Rectal smooth muscle tissue (tissue), 1 donor: Measurements from ENCODE around the gene NAV2.
"Not testable (repeated sequence)": the region's sequence is repeated elsewhere in the genome, so short reads cannot be mapped to it uniquely, and the experiment has no call there.

Experiments
- H3K27ac ChIP-seq: one replicate; pipeline ENCODE4 v1.7.0; 2013; ENCODE audit warnings: low read depth, low read length, inconsistent platforms
- H3K27me3 ChIP-seq: one replicate; pipeline ENCODE4 v1.7.0; 2013; ENCODE audit warnings: low read length; ENCODE audit not compliant: control insufficient read depth, insufficient read depth
- H3K36me3 ChIP-seq: one replicate; pipeline ENCODE4 v1.7.0; 2013; ENCODE audit warnings: low read length; ENCODE audit not compliant: control insufficient read depth, insufficient read depth
- H3K4me1 ChIP-seq: one replicate; pipeline ENCODE4 v1.7.0; 2013; ENCODE audit warnings: low read length; ENCODE audit not compliant: control insufficient read depth, insufficient read depth
- H3K4me3 ChIP-seq: one replicate; pipeline ENCODE4 v1.7.0; 2013; ENCODE audit warnings: low read length
- H3K9ac ChIP-seq: one replicate; pipeline ENCODE4 v1.7.0; 2013; ENCODE audit warnings: low read length

NAV2 gene

DNA sequence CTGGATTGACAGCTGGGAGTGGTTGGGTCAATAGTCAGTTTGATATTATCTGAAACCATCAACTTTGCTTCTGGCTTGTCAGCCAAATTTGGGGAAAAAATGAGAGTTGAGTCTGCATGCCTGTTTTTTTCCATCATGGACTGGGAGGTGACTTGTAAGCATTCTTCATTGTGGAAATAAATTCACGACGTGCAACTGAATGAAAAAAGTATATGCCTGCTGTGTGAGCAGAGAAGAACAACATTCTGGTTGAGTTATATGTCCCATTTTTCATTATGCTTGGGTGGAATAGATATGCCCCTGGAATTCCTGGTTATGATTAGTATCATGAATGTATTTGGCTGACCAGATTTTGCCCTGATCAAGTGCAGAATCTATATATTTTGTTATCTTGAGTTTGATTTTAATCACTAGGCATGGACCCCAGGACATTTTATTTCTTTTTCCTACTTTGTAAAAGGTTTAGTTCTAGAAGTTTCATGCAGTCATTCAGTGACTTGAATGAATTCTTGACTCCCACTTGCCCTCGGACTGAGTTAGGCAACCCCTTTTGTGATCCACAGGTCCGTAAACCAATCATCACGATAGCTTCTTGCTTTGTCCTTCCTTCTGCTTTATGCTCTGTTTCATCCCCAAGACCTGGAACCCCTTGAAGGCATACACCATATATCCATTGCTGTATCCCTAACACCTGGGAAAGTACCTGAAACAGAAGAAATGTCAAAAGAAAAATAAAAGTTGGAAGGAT lies 205.8 kb downstream of the NAV2 start:
- no peak overlapping the region for H3K27ac ChIP-seq
- H3K9ac ChIP-seq = no peak overlapping the region
- H3K4me3 ChIP-seq = no peak overlapping the region
- peaks cover 24% of the 10 kb centered on the region for H3K4me1 ChIP-seq
- H3K27me3 ChIP-seq = no peaks in the 10 kb centered on the region
- no peaks in the 10 kb centered on the region for H3K36me3 ChIP-seq

DNA sequence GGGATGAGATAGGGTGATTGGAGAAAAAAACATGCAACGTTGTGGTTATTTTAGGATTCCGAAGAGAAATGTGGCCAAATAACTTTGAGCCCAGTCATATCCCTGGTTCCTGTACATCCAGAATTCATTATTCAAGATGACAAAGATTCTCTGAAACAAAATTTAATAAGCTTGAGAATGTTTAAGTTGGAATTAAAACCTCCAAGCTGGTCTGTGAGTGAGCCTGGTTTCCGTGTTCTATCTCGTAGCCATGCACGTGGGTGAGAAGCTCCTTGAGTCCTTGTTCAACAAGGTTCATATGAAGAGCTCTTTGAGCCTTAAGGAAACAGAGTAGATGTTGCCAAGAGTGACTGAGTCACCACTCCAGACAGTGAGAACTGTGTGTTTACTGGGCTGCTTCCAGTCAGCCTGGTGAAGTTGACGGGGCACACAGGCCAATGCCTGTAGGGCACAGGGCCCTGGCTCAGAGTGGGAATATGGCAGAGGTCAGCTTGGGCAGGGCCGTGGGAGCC lies 206.5 kb downstream of the NAV2 start:
- Histone ChIP-seq H3K27me3 (no peaks in the 10 kb centered on the region), H3K9ac (no peak overlapping the region), H3K4me1 (peaks cover 25% of the 10 kb centered on the region), H3K36me3 (no peaks in the 10 kb centered on the region), H3K4me3 (no peak overlapping the region), H3K27ac (peak overlapping the region; percentile 65)

- Histone ChIP-seq H3K27me3 (no peaks in the 10 kb centered on the region), H3K27ac (no peak overlapping the region), H3K4me3 (no peak overlapping the region), H3K36me3 (no peaks in the 10 kb centered on the region), H3K9ac (no peak overlapping the region), H3K4me1 (peaks cover 25% of the 10 kb centered on the region)
Measured at GRCh38 chr11:19920982-19921381, 208.3 kb downstream of the NAV2 start.

DNA sequence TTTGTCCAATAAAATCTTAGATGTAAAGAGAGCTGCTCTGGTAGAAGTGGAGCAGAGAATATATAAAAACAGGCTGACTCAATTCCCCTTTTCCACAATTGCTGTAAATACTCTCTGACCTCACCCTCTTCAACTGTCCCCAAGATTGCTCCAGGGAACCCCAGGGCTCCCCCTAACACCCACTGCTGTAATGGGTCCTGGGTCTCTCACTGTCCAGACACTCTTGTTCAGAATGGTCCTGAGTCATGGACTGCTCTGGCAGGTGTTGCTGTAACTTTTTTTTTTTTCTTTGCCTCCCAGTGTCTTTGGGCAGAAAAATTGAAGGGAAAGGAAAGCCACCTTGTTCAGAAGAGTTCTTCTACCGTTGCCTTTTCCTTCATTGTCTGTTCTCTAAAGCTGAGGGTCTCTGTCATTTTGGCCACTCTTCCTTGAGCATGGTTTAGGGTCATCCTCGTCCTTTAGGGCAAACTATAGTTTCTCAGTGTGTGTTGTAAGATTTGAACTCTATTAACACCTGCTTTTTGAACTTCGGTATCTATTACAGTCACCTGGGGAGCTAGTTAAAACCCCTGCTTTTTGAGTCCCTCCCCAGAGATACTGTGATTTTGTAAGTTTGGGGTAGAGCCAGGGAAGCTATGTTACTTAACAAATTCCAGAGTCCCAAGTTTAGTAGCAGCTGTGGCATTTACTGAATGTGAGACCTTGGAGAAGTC lies 209.5 kb downstream of the NAV2 start:
- no peak overlapping the region for H3K27ac ChIP-seq

DNA sequence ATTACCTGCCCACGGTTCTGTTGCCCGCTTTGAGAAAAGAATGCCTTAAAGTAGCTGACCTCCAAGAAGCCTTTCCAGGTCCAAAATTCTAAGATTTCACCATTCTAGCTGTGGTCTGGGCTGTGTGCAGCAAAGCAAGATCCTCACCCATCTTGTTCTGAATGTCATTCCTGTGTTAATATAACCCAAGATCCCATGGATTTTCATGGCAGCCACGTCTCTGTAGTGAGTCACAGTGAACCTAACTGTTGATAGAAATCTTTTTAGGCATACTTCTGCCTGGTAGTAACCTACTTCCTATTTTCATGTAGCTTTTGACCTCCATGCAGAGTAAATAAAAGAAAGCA lies 210.0 kb downstream of the NAV2 start:
- Histone ChIP-seq H3K27ac (no peak overlapping the region), H3K4me3 (no peak overlapping the region), H3K4me1 (peaks cover 35% of the 10 kb centered on the region), H3K9ac (no peak overlapping the region), H3K27me3 (no peaks in the 10 kb centered on the region), H3K36me3 (no peaks in the 10 kb centered on the region)

More for the DNA sequence above, 209.5 kb downstream of the NAV2 start:
- no peaks in the 10 kb centered on the region for H3K27me3 ChIP-seq
- H3K36me3 ChIP-seq = no peaks in the 10 kb centered on the region
- H3K4me3 ChIP-seq = no peak overlapping the region
- H3K4me1 ChIP-seq = peaks cover 35% of the 10 kb centered on the region
- H3K9ac ChIP-seq = no peak overlapping the region

- Histone ChIP-seq H3K27me3 (no peaks in the 10 kb centered on the region), H3K4me1 (peaks cover 36% of the 10 kb centered on the region), H3K9ac (no peak overlapping the region), H3K4me3 (no peak overlapping the region), H3K27ac (no peak overlapping the region), H3K36me3 (no peaks in the 10 kb centered on the region)
Measured at GRCh38 chr11:19923626-19924025, 211.0 kb downstream of the NAV2 start.

GRCh38 chr11:19924311-19924710 lies 211.7 kb downstream of the NAV2 start:
- no peak overlapping the region for H3K4me3 ChIP-seq
- no peak overlapping the region for H3K27ac ChIP-seq
- H3K27me3 ChIP-seq = no peaks in the 10 kb centered on the region
- peaks cover 31% of the 10 kb centered on the region for H3K4me1 ChIP-seq
- no peak overlapping the region for H3K9ac ChIP-seq
- no peaks in the 10 kb centered on the region for H3K36me3 ChIP-seq

GRCh38 chr11:19924716-19925115 lies 212.1 kb downstream of the NAV2 start:
- peaks cover 31% of the 10 kb centered on the region for H3K4me1 ChIP-seq
- no peaks in the 10 kb centered on the region for H3K36me3 ChIP-seq
- no peak overlapping the region for H3K27ac ChIP-seq
- H3K9ac ChIP-seq = no peak overlapping the region
- no peak overlapping the region for H3K4me3 ChIP-seq
- H3K27me3 ChIP-seq = no peaks in the 10 kb centered on the region

DNA sequence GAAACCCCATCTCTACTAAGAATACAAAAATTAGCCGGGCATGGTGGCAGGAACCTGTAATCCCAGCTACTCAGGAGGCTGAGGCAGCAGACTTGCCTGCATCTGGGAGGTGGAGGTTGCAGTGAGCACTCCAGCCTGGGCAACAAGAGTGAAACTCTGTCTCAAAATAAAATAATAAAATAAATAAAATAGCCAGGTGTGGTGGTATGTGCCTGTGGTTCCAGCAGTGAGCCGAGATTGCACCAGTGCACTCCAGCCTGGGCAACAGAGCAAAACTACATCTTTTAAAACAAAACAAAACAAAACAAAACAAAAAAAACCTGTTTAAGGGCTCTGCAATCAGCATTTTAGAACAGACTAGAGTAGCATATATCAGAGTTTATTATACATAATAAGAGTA lies 214.8 kb downstream of the NAV2 start:
- H3K4me3 ChIP-seq, H3K9ac ChIP-seq, H3K36me3 ChIP-seq, H3K27me3 ChIP-seq: not testable (repeated sequence)
- H3K27ac ChIP-seq = peak overlapping the region; percentile 27
- H3K4me1 ChIP-seq = peaks cover 45% of the 10 kb centered on the region

DNA sequence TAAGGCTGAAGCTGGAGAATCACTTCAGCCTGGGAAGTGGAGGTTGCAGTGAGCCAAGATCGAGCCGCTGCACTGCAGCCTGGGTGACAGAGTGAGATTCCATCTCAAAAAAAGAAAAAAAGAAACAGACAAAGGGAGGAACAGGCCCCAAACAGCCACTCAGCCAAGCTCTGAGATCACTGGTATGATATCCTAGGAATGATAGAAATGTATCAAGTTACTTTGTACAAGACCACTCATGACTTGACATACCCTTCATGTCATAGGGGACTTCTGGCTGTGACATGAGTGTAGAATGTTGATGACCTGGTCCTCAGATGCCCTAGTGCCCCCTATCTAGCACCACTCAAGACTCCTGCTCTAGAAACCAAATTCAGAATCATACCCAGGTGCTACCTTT lies 216.5 kb downstream of the NAV2 start:
- peak overlapping the region; percentile 28 for H3K27ac ChIP-seq
- H3K27me3 ChIP-seq = no peaks in the 10 kb centered on the region
- H3K9ac ChIP-seq = no peak overlapping the region
- H3K4me3 ChIP-seq = no peak overlapping the region
- peaks cover 3% of the 10 kb centered on the region for H3K36me3 ChIP-seq
- peaks cover 48% of the 10 kb centered on the region for H3K4me1 ChIP-seq

DNA sequence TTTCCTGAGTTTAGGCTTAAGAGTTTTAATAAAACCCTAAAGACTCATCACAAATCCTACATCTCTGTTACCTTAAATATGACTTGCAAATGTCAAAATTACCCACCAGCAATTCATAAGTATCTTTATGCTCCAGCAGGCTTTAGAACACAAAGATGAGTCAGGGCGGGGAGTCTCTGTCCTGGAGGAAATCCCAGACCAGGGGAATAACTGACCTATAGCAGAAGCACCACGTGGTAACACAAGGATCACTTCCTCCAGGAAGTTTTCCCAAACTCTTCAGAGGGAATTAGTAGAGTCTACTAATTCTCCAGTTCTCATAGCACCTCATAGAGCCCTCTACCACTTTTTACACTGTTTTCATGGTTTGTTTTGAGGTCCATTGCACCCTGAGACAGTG lies 217.0 kb downstream of the NAV2 start:
- H3K27me3 ChIP-seq = no peaks in the 10 kb centered on the region
- peaks cover 50% of the 10 kb centered on the region for H3K4me1 ChIP-seq
- H3K36me3 ChIP-seq = peaks cover 5% of the 10 kb centered on the region
- H3K27ac ChIP-seq = peak overlapping the region; percentile 33
- no peak overlapping the region for H3K9ac ChIP-seq
- no peak overlapping the region for H3K4me3 ChIP-seq

DNA sequence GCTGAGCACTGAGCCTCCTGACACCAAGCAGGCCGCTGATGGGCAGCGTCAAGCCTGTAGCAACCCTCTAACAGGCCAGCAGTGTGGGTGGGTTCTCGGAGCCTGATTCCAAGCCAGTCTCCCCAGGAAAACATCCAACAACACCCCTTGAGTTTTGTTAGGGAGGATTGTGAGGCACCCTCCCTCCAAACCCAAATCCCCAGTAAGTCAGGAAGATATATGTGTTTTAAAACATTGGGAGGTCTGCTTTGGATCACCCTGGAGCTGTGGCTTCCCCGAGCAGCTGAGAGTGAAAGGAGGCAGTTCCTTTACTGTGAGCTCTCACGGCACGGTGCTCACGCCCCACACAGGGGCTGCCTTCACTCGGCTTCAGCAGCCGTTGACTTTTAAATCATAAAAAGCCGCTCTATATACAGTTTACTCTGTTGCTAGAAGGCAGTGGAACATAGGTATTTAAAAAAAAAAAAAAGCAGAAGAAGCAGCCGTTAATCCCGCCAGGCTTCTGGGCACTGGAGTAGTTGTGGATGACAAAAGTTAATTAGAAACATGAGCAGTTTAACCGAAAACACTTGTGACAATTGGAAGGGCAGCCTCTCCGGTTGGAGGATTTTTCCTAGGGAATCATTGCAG lies 218.6 kb downstream of the NAV2 start:
- Histone ChIP-seq H3K27me3 (no peaks in the 10 kb centered on the region), H3K4me3 (peak overlapping the region; percentile 13), H3K36me3 (peaks cover 5% of the 10 kb centered on the region), H3K9ac (no peak overlapping the region), H3K27ac (peak overlapping the region; percentile 67), H3K4me1 (peaks cover 56% of the 10 kb centered on the region)
